HG03064 (cell line): ENCODE data around the gene CCL27.

Source experiments
- ATAC-seq: cut with Tn5 transposase; IDR thresholded peaks from one replicate; pipeline ENCODE4 v1.9.1; 2021; ENCODE audit warnings: low read depth; ENCODE audit not compliant: unreplicated experiment

The CCL27 gene

DNA sequence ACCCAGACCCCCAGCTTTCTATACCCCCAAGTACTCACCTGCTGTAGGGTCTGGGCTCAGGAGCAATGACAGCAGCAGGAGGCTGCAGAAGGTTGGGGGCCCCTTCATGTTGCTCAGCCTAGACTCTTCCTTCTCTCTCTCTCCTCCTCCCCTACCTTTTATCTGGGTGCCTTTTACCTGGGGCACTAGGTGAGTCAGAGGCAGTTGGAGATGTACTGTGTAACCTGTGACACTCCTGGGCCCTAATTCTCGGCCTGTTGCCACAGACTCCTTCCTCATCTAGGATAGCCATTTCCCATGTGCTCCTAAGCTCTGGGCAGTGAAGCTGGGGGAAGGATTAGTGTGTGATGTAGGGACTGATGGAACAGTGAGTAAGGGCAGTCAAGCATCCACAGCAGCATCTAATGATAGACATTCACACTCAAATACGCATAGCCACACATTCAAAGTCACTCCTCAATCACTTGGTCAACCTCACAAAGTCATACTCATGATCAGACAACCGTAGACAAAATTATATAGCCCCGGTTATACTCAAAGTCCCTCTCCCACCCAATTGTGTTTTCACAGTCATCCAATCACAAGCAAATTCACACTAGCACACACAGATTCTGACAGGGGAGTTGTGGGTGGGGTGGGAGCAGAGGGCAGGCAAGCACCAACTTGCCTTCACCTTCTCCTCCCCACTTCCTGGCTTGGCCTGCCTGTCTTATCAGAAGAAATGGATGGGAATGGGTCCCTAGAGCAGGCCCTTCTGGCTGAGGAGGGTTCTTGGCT lies at the start of gene CCL27:
TSS of gene CCL27 (minus strand) at position 132 of the 777 bp plus-strand sequence. CDS start at position 108, 24 bp downstream.
- ATAC-seq = no peak

DNA sequence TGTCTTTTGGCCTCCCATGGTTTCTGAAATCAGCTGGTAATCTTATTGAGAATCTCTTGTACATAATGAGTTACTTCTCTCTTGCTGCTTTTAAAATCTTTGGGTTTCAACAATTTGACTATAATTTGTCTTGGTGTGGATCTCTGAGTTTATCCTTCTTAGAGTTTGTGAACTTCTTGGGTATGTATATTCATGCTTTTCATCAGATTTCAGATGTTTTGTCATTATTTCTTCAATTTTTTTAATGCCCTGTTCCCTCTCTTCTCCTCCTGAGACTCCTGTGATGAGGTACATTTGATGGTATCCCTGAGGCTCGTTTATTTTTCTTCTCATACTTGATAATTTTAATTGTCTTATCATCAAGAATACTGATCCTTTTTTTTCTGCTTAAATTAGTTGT lies 49.7 kb upstream of the CCL27 start:
- ATAC-seq = no peak

DNA sequence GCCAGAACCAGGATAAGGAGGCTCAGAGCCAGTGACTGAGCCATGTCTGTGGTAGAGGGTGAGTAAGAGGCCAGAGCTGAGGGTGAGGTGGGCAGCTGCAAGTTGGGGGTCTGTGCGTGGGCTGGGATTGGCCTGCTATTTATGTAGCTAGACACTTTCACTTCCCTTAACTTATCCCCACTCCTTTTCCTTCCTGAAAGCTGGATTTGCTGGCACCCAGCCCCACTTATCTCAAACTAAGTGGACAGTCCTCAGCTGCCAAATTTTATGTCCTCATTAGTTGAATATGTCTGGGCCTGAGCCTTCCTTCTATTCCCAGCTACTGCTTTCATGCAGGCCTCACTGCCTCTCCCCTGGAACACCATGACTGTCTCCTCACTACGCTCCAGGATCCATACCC lies 47.6 kb upstream of the CCL27 start, which contains the start of gene CCL21:
TSS of gene CCL21 (minus strand) at position 114 of the 400 bp plus-strand sequence. CDS start at position 44, 70 bp downstream.
- ATAC-seq = no peak

DNA sequence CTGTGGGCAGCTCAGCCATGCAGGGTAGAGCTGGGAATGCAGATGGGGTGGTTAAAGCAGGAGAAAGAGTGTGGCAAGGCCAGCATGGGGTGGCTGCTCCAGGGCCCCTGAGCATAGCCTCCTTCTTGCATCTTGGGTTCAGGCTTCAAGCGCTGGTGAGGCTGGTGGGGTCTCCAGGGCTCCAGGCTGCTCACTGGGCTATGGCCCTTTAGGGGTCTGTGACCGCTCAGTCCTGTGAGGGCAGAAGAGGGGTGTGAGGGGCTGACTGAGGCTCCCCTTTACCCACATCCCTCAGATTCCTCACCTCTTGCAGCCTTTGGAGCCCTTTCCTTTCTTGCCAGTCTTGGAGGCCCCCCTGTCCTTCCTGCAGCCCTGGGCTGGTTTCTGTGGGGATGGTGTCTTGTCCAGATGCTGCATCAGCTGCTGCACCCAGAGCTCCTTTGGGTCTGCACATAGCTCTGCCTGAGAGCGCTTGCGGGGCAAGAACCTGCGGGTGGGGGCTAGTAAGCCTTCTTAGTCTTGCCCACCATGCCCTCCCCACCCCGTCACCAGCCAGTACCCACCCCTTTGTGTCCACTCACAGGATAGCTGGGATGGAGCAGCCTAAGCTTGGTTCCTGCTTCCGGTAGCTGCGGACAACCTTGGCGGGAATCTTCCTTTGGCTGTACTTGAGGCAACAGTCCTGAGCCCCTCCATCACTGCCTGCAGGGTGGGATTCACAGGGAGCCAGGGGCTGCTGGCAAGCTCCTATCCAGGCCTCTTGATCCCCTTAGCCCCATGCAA lies 46.9 kb upstream of the CCL27 start:
- ATAC-seq = no peak

DNA sequence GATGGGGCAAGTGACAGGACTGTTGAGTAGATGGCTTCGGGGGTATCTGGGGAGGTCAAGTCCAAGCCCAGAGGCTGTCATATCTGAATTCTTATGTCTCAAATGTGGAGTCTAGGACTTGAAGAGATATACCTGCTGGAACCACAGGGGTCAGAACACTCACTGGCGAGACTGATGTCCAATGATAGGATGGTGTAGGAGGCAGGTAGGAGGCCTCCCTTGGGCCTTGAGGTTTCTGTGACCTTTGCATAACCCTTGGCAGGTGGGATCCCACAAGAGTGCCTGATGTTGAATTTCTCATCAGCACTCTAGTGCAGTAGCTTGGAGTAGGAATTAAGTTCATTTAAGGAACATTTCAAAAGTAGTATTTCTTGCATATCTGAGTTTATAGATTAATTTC lies 44.7 kb upstream of the CCL27 start:
- ATAC-seq = no peak

- ATAC-seq = no peak
These were observed 39.6 kb upstream of the CCL27 start for GRCh38 chr9:34701769-34702736.

DNA sequence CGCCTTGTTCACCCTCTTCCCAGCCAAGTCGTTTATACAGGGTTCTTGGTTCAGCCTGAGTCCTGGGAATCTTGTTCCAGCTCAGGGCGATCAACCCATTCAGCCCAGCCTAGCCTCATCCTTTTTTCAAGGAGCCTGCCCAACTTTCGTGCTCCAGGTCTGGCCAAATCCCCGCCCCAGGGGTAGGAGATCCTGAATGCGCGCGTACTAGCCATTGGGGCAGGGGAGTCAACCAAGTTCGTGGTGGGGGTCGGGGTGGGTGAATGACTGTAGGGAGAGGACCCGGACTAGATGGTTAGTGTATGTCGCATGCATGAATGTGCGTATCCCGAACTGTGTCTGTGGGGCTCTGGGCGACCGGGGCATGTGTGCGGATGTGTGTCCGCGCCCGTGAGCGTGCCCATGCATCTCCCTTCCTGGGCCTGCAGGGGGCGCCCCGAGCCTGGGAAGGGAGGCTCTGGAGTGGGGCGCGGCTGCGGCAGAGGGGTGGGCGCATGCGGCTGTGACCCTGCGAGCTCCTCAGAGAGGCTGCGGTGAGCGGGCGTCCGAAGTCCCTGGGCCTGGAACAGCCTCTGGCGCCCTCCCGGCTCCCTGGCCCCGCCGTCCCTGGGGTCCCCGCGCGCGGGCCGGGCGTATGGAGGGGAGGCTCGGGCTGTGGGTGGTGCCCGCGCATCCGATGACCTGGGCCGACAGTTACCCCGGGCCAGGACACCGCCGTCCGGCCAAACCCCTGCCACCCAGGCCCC lies 38.7 kb upstream of the CCL27 start:
- ATAC-seq = no peak

DNA sequence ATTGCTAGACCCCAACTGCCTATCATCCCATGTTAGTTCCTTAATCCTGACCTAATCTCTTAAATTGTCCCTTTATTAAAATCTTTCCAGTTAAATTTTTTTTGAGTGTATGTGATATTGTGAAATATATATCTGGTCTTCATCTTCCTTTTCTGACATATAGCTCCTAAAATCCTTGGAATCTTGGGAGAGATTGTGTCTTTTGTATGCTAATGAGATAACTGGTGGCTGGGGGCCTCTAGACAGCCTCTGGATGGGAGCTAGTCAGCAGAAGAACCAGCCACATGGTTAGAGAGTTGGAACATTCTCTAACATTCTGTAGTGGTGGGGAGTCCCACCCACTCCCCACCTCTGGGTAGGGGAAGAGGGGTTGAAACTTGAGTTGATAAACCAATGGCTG lies 32.4 kb upstream of the CCL27 start:
- no peak for ATAC-seq

GRCh38 chr9:34693560-34693959 lies 31.1 kb upstream of the CCL27 start:
- ATAC-seq = no peak

- no peak for ATAC-seq
These were observed 29.5 kb upstream of the CCL27 start for GRCh38 chr9:34691936-34692315.

- ATAC-seq = no peak
These were observed 28.8 kb upstream of the CCL27 start, which contains the start of gene CCL19 for GRCh38 chr9:34690983-34691935. Gene CCL19 (minus strand): TSS chr9:34691276. CDS start chr9:34691139, 137 bp downstream.

DNA sequence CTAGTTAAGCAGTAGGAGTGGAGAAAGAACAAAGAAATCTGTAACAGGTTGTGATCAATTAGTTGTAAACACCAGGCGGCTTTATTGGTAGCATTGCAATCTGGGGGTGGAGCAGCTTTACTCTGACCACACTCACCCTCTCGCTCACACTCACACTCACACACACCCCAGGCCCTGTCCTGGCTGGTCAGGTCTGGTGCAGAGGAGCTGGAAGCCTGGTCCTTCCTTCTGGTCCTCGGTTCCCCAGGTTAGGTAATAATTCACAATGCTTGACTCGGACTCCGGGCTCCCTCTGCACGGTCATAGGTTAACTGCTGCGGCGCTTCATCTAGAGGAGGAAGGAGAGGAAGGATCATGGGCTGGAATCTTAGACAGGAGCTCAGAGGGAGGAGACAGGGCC lies 27.1 kb upstream of the CCL27 start:
- no peak for ATAC-seq

DNA sequence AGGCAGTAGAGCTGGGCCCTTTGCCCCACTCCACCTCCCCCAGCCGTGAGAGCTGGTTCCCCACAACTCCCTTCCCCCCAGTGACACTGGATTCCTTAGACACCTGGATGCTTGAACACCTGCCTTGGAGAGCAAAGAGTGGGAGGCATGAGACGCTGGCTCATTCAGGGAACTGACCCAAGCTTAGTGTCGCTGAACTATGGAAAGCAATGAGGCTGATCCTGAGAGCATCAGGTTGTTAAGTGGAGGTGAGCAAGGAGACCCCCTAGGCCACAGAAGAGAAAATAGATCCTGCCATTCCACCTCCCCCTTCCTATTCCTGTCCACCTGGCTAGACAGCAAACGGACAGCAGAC lies 26.6 kb upstream of the CCL27 start:
- ATAC-seq = no peak

GRCh38 chr9:34688329-34689115 lies 26.1 kb upstream of the CCL27 start:
- ATAC-seq = no peak

DNA sequence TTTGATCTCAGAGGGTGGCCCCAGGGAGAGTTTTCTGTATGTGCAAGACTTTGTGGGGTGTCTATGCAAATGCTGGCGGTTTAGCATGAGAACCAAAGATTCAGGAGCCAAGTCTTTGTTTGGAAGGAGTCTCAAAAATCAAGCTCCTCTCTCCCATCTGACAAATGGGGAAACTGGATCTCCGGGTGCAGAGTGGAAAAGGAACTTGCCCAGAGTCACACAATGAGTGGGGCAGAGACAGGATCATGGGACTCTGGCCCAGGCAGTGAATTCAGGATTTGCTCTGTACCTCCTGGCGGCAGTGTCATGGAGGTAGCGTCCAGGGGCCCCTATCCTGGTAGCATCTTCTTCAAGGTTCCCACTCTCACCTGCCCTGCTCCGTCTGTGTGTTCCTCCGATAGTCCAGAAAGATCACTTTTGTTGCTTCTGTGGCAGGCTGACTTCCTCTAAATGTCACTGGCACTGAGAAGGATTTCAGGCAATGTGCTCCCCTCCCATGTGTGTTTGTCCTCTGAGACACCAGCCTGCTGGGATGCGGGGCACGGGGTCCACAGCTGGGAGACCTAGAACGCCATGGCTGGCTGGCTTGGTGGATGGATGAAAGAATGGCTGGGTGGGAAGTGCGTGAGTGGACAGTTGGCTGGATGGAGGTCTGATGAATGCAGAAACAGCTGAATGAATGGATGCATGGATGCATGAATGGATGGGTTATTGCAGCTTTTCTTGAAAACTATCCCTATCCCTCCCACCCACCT lies 25.0 kb upstream of the CCL27 start:
- ATAC-seq = no peak

DNA sequence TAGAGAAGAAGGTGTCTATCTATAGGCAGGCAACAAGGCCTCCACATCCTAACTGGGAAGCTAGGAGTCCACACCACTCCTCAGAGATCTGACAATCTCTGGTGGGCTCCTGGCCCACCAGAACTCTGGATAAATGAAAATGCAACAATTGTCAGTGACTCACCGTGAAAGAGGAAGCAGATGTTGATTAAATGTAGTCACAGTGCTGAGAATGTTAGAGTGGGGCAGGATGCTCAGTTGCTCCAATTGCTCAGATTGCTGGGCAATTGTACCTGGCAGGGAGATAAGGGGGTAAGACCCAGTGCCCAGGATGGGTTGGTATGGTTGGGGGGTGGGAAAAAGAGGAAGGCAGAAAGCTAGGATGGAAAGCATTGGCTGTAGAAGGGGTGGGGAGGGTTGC lies 24.3 kb upstream of the CCL27 start:
- ATAC-seq = no peak

GRCh38 chr9:34686231-34686630 lies 23.8 kb upstream of the CCL27 start:
- no peak for ATAC-seq
